IPS DF 4.7 (cell line): ENCODE results near the gene DHX34.
A peak's percentile ranks its signal among the peaks of the same experiment; 100 is the strongest.

Source experiments
- DNase-seq: peaks from one replicate; pipeline ENCODE4 v3.0.0-alpha.2; 2013; ENCODE audit warnings: low spot score; ENCODE audit errors: extremely low read depth

DHX34 gene

DNA sequence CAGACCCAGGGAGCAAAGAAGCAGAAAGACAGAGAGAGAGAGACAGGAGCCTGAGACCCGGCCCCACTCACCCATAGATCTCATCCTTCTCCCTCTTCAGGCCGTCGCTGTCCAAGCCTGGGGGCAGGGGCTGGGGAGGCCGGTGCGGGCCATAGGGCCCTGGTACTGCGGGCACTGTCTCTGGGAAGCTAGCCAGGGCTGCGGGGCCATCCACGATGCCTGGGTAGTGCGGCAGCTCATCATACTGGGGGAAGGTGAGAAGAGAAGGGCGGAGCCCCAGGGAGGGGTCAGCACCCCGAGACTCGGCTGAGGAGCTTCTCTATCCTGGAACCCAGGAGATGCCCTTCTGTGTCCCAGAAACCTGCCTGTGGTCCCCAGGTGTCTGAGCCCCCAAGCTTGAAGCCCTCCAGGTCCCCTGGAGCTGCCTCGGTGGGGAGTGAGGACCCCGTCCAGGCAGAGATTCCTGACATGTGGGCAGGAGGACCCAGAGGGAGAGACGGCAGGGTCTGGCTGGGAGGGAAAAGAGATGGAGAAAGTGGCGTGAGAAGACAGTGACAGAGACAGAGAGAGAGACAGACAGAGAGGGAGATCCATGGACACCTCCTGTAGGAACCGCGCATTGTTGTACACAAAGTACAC is 68.1 kb downstream of the DHX34 start:
- no peak for DNase-seq

- no peak for DNase-seq
Observed at GRCh38 chr19:47417746-47418691, 68.9 kb downstream of the DHX34 start.

- no peak for DNase-seq
Observed at GRCh38 chr19:47418692-47419029, 69.5 kb downstream of the DHX34 start.

DNA sequence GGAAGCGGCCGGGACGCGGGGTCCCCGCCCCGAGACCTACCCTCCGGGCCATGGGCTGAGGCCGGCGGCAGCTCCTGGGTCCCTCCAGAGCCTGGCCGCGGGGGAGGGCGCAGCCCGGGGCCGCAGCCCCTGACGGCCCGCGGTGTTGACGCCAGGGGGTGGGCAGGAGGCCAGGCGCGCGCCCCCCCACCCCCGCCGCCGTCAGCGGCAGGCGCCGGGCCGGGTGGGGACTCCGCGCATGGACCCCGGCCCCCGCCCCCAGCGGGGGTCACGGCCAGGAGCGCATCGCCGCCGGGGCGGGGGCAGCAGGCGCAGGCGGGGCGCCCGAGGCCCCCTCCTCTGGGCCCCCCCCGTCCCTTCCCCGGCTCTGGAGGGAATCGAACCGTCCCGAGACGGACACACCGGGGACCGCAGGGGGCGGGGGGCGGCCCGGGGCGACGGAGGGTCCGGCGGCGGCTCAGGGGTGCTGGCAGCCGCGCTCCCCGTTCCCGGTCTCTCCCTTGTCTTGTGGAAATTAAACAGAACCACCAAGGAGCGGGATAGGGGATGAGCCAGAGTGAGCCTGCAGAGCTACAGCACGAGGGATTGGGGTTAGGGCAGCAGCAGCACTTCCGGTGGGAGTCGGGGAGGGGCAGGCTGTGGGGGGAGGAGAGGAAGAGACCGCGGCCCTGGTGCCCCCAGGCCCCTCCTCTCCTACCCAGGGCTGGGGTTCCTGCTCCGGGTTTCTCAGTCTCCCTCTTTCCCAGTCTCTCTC is 70.1 kb downstream of the DHX34 start, which contains the start of gene MEIS3:
Gene MEIS3, minus strand, starts transcription at position 498 of the 754 bp plus-strand sequence. Its CDS starts 446 bp downstream, at position 52.
- no peak for DNase-seq

- no peak for DNase-seq
Observed at GRCh38 chr19:47419789-47420188, 70.7 kb downstream of the DHX34 start.

DNA sequence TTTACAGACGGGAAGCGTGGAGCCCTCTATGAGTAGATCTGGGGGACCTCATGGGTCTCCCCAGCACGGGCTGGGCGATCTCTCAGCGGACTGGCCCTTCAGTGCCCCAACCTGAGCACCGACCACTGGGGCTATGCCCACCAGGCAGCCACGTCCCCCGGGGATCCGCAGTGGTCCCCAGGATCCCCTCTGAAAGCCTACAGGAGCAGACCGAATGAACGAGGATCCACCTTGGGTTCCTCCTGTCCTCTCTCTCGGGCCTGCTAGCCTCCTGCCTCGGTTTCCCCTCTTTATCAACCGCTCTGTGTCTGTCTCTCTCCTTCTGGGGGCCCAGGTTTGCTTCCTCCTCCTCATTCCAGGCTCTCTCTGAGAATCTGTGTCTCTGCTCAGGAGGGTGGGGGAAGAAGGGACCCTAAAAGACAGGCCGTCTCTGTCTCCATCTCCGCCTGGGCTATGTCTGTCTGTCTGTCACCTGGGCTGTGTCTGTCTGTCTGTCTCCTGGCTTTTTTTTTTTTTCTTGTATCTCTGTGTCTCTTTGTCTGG is 72.2 kb downstream of the DHX34 start:
- no peak for DNase-seq

- no peak for DNase-seq
Observed at GRCh38 chr19:47421844-47422395, 72.8 kb downstream of the DHX34 start.

DNA sequence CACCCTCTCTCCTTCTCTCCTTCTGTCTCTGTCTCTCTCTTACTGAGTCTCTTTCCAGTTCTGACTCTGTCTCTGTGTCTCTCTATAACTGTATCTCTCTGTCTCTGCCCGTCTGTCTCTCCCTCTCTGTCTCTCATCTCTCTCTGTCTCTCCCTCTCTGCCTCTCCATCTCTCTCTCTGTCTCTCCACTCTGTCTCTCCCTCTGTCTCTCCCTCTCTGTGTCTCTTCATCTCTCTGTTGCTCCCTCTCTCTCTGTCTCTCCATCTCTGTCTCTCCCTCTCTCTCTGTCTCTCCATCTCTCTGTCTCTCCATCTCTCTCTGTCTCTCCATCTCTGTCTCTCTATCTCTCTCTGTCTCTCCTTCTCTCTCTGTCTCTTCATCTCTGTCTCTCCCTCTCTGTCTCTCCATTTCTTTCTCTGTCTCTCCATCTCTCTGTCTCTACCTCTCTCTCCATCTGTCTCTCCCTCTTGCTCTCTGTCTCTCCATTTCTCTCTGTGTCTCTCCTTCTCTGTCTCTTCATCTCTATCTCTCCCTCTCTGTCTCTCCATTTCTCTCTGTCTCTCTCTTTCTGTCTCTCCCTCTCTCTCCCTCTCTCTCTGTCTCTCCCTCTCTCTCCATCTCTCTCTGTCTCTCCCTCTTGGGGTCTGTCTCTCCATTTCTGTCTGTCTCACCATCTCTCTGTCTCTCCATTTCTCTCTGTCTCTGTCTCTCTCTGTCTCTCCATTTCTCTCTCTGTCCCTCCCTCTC is 73.5 kb downstream of the DHX34 start:
- DNase-seq: no peak

- DNase-seq: no peak
Observed at GRCh38 chr19:47423203-47423882, 74.2 kb downstream of the DHX34 start.

DNA sequence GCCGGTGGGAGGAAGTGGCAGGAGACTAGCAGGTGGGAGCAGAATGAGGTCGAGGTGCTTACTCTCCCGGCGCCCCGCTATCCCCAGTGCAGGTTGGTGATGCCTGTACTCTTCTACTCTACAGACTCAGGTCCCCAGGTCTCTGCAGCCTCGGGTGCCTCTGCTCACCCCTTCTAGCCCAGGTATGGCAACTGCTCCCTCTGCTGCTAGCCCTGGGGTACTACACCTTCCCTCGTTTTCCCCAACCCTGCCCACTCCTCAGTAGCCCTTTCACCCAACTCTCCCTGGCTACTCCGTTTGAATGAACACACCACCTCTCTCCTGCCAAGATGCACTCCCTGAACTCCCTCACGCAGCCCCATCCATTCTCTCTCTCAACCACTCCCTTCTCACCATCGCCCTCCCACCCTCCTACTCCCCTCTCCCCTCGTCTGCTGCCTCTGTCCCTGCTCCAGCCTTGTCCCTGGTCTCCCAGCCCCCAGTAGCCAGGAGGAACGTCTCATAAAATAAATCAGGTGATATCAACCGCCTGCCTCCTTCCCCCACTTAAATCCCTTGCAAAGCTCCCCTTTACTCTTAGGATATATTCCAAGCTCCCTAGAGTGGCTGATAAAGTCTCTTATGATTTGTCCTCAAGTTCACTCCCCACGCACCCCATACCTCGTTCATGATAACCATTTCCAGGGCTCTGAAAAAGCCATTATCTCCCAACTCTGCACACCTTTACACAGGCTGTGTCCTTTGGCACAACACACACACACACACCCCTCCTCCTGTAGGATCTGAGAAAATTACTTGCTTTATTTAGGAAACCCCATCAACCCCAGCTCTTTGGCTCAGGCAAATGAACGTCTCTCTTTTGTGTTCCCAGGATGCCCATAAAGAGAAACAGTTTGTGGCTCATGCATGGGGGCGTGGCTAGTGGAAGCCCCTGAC is 78.4 kb downstream of the DHX34 start:
- no peak for DNase-seq

DNA sequence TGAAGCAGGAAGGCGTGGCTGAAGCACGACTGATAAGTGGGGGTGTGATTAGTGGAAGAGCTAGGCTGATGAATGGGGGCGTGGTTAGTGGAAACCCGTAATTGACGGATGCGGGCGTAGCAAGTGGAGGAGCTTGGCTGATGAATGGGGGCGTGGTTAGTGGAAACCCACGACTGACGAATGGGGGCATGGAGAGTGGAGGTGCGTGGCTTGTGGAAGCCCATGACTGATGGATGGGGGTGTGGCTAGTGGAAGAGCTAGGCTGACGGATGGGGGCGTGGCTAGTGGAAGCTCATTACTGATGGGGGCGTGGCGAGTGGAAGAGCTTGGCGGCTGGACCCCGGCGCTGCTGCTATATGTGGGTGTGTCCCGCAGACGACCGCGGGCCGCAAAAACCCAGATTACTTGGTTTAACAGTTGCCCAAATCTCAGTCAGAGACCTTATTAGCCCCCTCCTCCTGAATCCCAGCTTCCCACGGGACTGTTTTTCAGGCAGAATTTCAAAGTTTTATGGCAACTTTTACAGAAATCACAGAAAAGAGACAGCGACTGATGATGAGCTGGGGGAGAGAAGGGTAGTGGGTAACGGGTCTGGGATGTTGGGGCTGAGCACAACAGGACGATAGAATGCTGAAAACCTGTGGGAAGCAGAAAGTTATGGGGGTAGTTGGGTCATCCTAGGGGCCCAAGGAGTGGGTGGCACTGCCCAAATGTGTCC is 79.2 kb downstream of the DHX34 start:
- peak; percentile 100 for DNase-seq

- no peak for DNase-seq
Observed at GRCh38 chr19:47429140-47429793, 80.2 kb downstream of the DHX34 start.

- no peak for DNase-seq
Observed at GRCh38 chr19:47430041-47430802, 81.1 kb downstream of the DHX34 start.

DNA sequence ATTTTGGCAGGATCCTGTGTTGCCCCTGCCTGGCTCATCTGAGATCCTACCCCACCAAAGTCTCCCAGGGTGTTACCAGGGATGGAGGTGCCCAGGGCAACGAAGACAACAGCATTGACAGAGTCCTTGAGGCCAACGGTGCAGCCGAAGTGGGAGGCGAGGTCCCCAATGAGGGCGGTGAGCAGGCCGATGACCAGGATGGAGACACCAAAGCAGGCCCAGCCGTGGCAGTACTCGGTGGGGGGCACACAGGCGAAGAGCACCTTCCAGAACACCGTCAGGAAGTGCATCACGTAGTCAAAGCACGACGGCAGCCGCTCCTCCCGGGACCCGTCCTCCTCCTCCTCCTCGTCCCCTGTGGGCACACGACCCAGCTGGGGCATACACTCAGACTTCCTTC is 83.0 kb downstream of the DHX34 start:
- no peak for DNase-seq
